ENCODE data around the gene CD9.
"Not testable (repeated sequence)": the region's sequence is repeated elsewhere in the genome, so short reads cannot be mapped to it uniquely, and the experiment has no call there.

The CD9 gene

GRCh38 chr12:6187948-6188793, 12.0 kb upstream of the CD9 start:
- Mint-ChIP-seq H3K4me1 (peaks cover 8% of the 10 kb centered on the region), H3K36me3 (no peaks in the 10 kb centered on the region), H3K9me3 (no peaks in the 10 kb centered on the region), H3K27ac (no peak overlapping the region), H3K4me3 (no peak overlapping the region), H3K27me3 (peaks cover 41% of the 10 kb centered on the region)
- CTCF ChIA-PET = interaction anchor here (1.1 to 1.6 kb wide), 2 partner anchors 91 to 96 kb away, joined by 4 to 5 read pairs; no protein-coding TSS in a partner anchor
- DNase-seq = no peak

DNA sequence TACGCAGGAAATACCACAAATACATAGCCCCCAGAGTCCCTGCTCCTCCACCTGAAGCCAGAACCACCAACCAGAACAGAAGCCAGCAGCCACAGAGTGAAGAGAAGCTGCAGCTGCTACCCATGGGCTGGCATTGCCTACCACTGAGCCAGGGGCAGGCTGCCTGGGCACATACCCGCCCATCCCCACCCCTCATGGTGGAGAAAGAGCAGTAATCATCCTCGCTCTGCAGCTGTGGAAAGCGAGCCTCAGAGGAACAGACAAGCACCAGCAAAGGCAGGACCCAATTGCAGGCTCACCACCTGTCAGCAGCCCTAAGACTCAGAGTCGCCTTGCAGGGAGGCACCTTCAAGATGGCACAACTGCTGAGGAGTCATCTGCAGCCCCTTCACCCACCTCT, 11.2 kb upstream of the CD9 start:
- Mint-ChIP-seq H3K9me3 (no peaks in the 10 kb centered on the region), H3K4me1 (peaks cover 8% of the 10 kb centered on the region), H3K36me3 (no peaks in the 10 kb centered on the region), H3K4me3 (no peak overlapping the region), H3K27me3 (peaks cover 49% of the 10 kb centered on the region), H3K27ac (no peak overlapping the region)
- CTCF ChIA-PET = interaction anchor here (1.1 to 2.1 kb wide), 3 partner anchors 90 to 95 kb away, joined by 4 to 6 read pairs (median 4); no protein-coding TSS in a partner anchor
- no peak for DNase-seq

DNA sequence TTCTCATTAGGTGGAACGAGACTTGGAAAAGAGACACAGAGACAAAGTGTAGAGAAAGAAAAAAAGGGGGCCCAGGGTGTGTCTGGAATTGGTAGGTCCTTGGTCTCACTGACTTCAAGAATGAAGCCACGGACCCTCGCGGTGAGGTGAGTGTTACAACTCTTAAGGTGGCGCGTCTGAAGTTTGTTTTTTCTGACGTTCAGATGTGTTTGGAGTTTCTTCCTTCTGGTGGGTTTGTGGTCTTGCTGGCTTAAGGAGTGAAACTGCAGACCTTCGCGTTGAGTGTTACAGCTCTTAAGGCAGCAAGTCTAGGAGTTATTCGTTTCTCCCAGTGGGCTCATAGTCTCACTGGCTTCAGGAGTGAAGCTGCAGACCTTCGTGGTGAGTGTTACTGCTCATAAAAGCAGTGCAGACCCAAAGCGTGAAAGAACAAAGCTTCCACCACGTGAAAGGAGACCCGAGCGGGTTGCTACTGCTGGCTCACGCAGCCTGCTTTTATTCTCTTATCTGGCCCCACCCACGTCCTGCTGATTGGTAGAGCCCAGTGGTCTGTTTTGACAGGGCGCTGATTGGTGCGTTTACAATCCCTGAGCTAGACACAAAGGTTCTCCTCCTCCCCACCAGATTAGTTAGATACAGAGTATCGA, 10.1 kb upstream of the CD9 start:
- peaks cover 50% of the 10 kb centered on the region for H3K27me3 Mint-ChIP-seq
- H3K4me3 Mint-ChIP-seq, H3K27ac Mint-ChIP-seq, H3K9me3 Mint-ChIP-seq, H3K4me1 Mint-ChIP-seq, DNase-seq, H3K36me3 Mint-ChIP-seq: not testable (repeated sequence)
- CTCF ChIA-PET = interaction anchor here (1.1 to 2.1 kb wide), 3 partner anchors 89 to 202 kb away, joined by 3 to 6 read pairs (median 4); no protein-coding TSS in a partner anchor

DNA sequence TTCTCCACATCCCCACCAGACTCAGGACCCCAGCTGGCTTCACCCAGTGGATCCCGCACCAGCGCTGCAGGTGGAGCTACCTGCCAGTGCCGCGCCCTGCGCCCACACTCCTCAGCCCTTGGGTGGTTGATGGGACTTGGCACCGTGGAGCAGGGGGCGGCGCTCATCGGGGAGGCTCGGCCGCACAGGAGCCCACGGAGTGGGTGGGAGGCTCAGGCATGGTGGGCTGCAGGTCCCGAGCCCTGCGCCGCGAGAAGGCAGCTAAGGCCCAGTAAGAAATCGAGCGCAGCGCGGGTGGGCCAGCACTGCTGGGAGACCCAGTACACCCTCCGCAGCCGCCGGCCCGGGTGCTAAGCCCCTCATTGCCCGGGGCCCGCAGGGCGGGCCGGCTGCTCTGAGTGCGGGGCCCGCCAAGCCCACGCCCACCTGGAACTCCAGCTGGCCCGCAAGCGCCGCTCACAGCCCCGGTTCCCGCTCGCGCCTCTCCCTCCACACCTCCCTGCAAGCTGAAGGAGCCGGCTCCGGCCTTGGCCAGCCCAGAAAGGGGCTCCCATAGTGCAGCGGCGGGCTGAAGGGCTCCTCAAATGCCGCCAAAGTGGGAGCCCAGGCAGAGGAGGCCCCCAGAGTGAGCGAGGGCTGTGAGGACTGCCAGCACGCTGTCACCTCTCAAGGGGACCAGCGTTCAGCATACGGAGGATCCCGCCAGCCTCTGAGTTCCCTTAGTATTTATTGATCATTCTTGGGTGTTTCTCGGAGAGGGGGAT, 9.3 kb upstream of the CD9 start:
- CTCF ChIA-PET = interaction anchor here (1.6 to 2.1 kb wide), 2 partner anchors 88 to 203 kb away, joined by 3 to 6 read pairs; no protein-coding TSS in a partner anchor
- DNase-seq, H3K4me3 Mint-ChIP-seq, H3K9me3 Mint-ChIP-seq, H3K27ac Mint-ChIP-seq, H3K36me3 Mint-ChIP-seq, H3K4me1 Mint-ChIP-seq: not testable (repeated sequence)
- H3K27me3 Mint-ChIP-seq = peaks cover 55% of the 10 kb centered on the region

- Mint-ChIP-seq H3K27me3 (peaks cover 50% of the 10 kb centered on the region), H3K27ac (no peak overlapping the region), H3K4me1 (peaks cover 8% of the 10 kb centered on the region), H3K36me3 (no peaks in the 10 kb centered on the region), H3K9me3 (no peaks in the 10 kb centered on the region), H3K4me3 (no peak overlapping the region)
- CTCF ChIA-PET = interaction anchor here (1.3 to 7.4 kb wide), 5 partner anchors 9 to 204 kb away, joined by 3 to 109 read pairs (median 4); no protein-coding TSS in a partner anchor
- DNase-seq = no peak
Measured at GRCh38 chr12:6192604-6193380, 7.4 kb upstream of the CD9 start.

DNA sequence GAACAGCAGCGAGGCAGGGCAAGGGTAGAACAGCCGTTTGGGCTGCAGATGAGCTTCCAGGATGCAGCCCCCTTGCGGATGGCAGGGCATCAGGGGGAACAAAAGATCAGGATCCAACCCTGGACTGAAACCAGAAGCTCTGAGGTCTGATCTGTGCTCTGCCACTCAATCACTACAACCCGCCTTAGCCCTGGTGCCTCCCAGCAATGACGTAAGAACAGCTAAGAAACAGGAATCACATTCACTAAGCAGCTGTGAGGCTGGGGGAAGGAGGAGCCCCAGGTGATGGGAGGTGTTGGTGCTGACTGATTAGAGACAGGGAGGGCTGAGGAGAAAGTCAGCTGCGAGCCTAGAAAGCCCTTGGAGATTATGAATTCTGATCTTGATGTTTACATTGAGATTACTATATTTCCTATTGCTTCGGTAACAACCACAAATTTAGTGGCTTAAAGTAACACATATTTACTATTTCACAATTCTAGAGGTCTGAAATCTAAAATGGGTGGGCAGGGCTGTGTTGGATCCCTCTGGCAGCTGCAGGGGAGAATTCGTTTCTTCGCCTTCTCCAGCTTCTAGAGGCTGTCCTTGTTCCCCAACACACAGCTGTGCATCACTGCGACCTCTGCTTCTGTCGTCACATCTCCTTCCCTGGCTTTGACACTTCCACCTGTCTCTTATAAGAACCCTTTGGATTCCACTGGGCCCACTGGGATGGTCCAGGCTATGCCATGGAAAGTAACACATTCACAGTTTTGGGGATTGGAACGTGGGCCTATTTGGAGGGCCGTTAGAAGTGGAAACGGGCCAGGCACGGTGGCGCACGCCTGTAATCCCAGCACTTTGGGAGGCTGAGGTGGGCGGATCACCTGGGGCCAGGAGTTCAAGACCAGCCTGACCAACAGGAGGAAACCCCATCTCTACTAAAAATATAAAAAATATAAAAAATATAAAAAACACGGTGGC, 6.1 kb upstream of the CD9 start:
- Mint-ChIP-seq H3K36me3 (no peaks in the 10 kb centered on the region), H3K9me3 (no peaks in the 10 kb centered on the region), H3K27me3 (peaks cover 51% of the 10 kb centered on the region), H3K4me3 (no peak overlapping the region), H3K4me1 (peaks cover 8% of the 10 kb centered on the region), H3K27ac (no peak overlapping the region)
- CTCF ChIA-PET = interaction anchor here (0.6 to 7.4 kb wide), 11 partner anchors 7 to 206 kb away, joined by 3 to 109 read pairs (median 4); no protein-coding TSS in a partner anchor
- no peak for DNase-seq

GRCh38 chr12:6195665-6196535, 4.3 kb upstream of the CD9 start:
- H3K4me1 Mint-ChIP-seq = peaks cover 6% of the 10 kb centered on the region
- no peak overlapping the region for H3K4me3 Mint-ChIP-seq
- DNase-seq = peak; percentile 80
- H3K36me3 Mint-ChIP-seq = no peaks in the 10 kb centered on the region
- H3K27me3 Mint-ChIP-seq = peaks cover 55% of the 10 kb centered on the region
- H3K27ac Mint-ChIP-seq = no peak overlapping the region
- CTCF ChIA-PET = interaction anchor here (0.6 to 7.4 kb wide), 30 partner anchors 9 to 208 kb away, joined by 3 to 109 read pairs (median 4); no protein-coding TSS in a partner anchor
- no peaks in the 10 kb centered on the region for H3K9me3 Mint-ChIP-seq

GRCh38 chr12:6198051-6198450, 2.1 kb upstream of the CD9 start:
- no peak for DNase-seq
- H3K9me3 Mint-ChIP-seq = no peaks in the 10 kb centered on the region
- no peak overlapping the region for H3K27ac Mint-ChIP-seq
- peaks cover 6% of the 10 kb centered on the region for H3K4me1 Mint-ChIP-seq
- CTCF ChIA-PET = interaction anchor here (2.7 to 7.4 kb wide), 2 partner anchors 80 to 86 kb away, joined by 15 to 109 read pairs; no protein-coding TSS in a partner anchor
- no peak overlapping the region for H3K4me3 Mint-ChIP-seq
- peaks cover 70% of the 10 kb centered on the region for H3K27me3 Mint-ChIP-seq
- no peaks in the 10 kb centered on the region for H3K36me3 Mint-ChIP-seq

GRCh38 chr12:6198556-6198955, 1.6 kb upstream of the CD9 start:
- CTCF ChIA-PET = interaction anchor here (2.7 to 7.4 kb wide), 2 partner anchors 79 to 85 kb away, joined by 15 to 109 read pairs; no protein-coding TSS in a partner anchor
- peaks cover 6% of the 10 kb centered on the region for H3K4me1 Mint-ChIP-seq
- no peak overlapping the region for H3K27ac Mint-ChIP-seq

DNA sequence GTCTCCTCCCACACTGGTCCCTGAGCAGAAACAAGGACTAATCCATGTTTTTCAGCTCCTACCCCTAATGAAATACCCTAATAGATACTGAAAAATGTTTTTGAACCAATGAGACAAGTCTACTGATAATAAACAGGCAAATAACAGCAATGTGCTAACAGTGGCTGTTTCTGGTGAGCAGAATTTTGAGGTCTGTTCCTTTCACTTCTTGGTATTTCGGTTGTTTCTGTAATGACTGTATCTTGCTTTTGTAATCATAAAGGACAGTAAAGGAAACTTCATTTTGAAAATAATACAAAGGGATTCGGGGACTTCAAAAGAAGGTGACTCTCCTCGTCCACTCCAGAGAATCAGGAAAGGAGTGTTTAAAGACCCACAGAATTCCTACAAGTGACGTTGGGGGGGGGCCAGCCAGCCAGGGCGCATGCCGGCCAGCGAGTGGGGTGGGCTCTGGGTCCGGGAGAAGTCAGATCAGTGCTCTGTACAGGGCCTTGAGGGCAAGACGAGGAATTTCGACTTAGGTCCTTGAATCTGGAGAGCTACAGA, 1.1 kb upstream of the CD9 start:
- CTCF ChIA-PET = interaction anchor here (0.6 to 7.4 kb wide), 3 partner anchors 79 to 123 kb away, joined by 3 to 109 read pairs (median 15); no protein-coding TSS in a partner anchor

More at GRCh38 chr12:6198556-6198955, 1.6 kb upstream of the CD9 start:
- Mint-ChIP-seq H3K9me3 (no peaks in the 10 kb centered on the region), H3K36me3 (no peaks in the 10 kb centered on the region), H3K4me3 (no peak overlapping the region), H3K27me3 (peaks cover 70% of the 10 kb centered on the region)
- no peak for DNase-seq

DNA sequence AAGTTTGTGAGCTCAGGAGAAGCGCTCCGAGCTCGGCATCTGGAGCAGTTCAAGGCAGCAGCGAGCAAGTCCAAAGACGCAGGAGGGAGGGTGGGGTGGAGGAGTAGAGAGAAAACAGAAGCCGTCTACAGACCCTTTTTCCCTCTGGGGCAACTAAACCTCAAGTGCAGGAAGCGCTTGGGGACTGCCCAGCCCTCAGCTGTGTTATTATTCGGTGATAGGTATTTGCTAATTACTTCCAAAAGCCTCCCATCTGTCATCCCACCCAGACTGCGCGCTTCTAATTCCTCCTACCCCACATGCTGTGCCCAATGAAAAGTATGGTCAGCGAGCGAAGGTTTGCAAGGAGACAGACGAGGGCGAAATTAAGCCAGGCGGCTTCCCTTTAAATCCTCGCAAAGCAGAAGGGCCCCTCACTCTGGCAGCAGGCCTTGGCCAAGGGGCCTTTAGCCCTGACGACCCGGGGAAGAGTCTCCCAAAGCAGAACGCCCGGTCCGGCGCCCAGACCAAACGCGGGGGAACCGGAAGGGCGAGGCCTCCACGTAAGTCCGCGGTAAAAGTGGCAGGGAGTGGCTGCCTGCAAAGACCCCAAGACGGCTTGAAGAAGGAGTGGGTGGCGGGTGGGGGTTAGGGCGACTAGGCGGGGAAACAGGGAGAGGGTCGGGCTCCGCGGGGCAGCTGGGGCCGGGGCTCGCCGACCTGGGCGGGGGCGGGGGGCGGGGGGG, 507 bp upstream of the CD9 start:
- Mint-ChIP-seq H3K4me1 (peaks cover 6% of the 10 kb centered on the region), H3K27ac (peak overlapping the region; percentile 65), H3K9me3 (no peaks in the 10 kb centered on the region), H3K4me3 (peak overlapping the region; percentile 11), H3K36me3 (no peaks in the 10 kb centered on the region), H3K27me3 (peaks cover 76% of the 10 kb centered on the region)
- DNase-seq = no peak
- CTCF ChIA-PET = interaction anchor here (0.6 to 7.4 kb wide), 2 partner anchors 78 to 124 kb away, joined by 3 to 109 read pairs; no protein-coding TSS in a partner anchor

More for the DNA sequence above, 1.1 kb upstream of the CD9 start:
- H3K27ac Mint-ChIP-seq = no peak overlapping the region
- no peak overlapping the region for H3K4me3 Mint-ChIP-seq
- no peak for DNase-seq
- H3K9me3 Mint-ChIP-seq = no peaks in the 10 kb centered on the region
- peaks cover 70% of the 10 kb centered on the region for H3K27me3 Mint-ChIP-seq
- H3K4me1 Mint-ChIP-seq = peaks cover 6% of the 10 kb centered on the region
- H3K36me3 Mint-ChIP-seq = no peaks in the 10 kb centered on the region
